GOT3 (cell line): ENCODE data around the gene CHD5.

Source experiments
- DNase-seq: peaks from one replicate; lab custom pipeline; 2025; ENCODE audit warnings: mixed read lengths; lab: John Stamatoyannopoulos, UW

The CHD5 gene

GRCh38 chr1:6099297-6099696, 80.8 kb downstream of the CHD5 start:
- DNase-seq = no peak

- no peak for DNase-seq
Observed at GRCh38 chr1:6098303-6099215, 81.6 kb downstream of the CHD5 start.

DNA sequence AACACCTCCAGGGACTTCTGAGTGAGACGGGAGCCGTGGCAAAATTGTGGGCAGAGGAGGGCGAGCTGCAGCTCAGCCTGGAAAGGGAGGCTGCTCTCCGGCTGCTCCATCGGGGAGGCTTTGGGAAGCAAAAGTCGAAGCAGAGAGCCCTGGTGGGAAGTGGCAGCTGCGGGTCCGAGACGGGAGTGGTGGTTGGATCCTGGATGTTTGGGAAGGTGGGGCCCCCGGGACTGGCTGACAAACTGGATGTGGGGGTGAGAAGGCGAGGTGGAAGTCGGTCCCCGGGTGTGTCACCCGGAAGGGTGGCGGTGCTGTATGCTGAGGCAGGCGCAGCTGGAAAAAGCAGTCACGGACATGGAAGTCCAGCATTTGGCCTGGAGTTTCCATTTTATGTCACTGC, 82.3 kb downstream of the CHD5 start:
- no peak for DNase-seq

DNA sequence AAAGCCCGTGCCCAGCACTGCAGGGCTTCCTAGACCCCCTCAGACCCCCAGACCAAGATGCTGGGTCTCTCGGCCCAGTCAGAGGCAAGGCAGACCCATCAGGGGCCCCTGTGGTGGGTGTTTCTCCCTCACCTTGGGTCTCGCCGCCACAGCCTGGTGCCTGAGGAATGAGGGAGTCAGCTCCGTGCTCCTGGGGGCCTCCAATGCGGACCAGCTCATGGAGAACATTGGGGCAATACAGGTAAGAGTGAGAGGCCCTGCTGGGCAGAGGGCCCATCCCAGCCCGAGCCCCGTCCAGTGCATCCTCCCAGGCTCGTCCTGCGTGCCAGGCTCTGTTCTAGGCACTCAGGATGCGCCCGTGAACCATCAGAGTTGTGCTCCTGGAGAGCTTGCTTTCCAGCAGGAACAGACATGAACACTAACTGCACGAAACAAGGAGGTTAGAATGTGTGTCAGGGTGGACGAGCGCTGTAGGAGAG, 83.0 kb downstream of the CHD5 start:
- no peak for DNase-seq

GRCh38 chr1:6096243-6097116, 83.6 kb downstream of the CHD5 start:
- DNase-seq = no peak

DNA sequence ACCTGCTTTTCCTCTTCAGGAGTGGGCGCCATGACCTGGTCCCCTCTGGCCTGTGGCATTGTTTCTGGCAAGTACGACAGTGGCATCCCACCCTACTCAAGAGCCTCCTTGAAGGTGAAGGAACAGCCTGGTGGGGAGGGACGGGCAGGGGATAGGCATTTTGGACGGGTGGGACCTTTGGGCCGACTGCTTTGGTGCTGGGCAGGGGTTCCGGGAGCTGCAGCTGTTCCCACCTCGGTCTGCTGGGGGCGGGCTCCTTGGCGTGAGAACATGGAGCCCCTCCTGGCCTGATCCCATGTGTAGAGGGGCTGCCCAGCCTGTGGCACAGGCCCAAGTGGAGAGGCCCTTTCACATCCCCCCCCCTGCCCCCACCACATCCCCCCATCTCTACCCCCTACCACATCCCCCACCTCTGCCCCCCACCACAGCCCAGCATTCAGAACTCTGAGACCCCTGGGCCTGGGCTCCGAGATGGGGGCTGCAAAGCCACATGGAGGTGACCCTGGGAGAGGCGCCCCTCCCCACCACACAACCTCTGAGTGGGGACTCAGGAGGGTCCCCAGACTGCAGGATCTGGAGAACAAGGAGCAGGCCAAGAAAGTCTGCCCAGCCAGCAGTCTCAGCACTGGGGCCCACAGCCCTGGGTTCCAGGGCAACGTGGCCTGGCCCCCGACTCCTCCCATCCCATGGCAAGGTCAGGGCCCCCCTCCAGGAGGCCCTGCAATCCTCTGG, 84.4 kb downstream of the CHD5 start:
- no peak for DNase-seq

DNA sequence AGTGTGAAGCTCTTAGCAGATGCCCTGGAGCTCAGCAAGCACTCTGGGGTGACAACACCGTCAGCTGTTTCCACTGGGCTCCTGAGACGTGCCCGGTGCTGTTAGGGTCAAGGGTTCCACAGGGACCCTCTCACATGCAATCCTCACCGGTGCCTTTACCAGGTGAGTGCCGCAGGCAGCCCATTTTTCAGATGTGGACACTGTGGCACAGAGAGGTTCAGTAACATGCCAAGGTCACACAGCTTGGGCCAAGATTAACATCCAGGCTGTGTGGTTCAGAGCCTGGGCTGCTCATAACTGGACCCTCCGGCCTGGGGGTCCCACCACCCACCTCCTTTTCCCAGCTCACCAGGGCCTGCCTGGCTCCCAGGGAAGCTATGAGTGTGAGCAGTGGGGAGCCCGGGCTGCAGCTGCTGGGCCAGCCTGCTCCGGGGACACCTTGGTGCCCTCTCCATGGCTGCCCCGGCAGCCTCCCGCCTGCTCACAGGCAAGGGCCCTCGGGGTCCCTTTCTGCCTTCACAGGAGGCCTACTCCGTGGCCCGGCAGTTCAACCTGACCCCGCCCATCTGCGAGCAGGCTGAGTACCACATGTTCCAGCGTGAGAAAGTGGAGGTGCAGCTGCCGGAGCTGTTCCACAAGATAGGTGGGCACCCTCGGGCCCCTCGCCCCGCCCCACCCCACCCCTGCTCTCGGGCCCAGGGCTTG, 85.2 kb downstream of the CHD5 start:
- DNase-seq = no peak

- DNase-seq = no peak
Observed at GRCh38 chr1:6094246-6094645, 85.9 kb downstream of the CHD5 start.

GRCh38 chr1:6093611-6094010, 86.5 kb downstream of the CHD5 start:
- no peak for DNase-seq

GRCh38 chr1:6093071-6093470, 87.0 kb downstream of the CHD5 start:
- DNase-seq = no peak

GRCh38 chr1:6092211-6092610, 87.9 kb downstream of the CHD5 start:
- DNase-seq = no peak

GRCh38 chr1:6091823-6092109, 88.4 kb downstream of the CHD5 start:
- DNase-seq = no peak

- no peak for DNase-seq
Observed at GRCh38 chr1:6090996-6091822, 88.9 kb downstream of the CHD5 start.

- DNase-seq = no peak
Observed at GRCh38 chr1:6090288-6090687, 89.8 kb downstream of the CHD5 start.

DNA sequence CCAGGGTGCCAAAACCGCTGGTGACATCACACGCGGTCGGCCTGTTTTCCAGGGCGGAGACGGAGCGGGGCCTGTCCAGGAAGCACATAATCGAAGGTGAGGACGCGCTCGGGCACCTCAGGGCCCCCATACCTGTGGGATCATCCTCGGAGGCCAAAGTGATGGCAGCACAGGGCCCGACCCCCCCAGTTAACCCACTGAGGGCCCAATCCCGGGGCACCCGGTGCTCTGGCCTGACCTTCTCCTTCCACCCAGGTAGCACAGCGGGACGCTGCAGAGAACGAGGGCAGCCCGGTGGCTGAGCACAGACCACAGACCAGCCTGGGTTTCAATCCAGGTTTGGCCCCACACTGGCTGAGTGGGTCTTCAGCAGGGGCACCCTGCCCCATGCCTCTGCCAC, 91.2 kb downstream of the CHD5 start:
- no peak for DNase-seq

- DNase-seq = no peak
Observed at GRCh38 chr1:6087958-6088357, 92.2 kb downstream of the CHD5 start.

DNA sequence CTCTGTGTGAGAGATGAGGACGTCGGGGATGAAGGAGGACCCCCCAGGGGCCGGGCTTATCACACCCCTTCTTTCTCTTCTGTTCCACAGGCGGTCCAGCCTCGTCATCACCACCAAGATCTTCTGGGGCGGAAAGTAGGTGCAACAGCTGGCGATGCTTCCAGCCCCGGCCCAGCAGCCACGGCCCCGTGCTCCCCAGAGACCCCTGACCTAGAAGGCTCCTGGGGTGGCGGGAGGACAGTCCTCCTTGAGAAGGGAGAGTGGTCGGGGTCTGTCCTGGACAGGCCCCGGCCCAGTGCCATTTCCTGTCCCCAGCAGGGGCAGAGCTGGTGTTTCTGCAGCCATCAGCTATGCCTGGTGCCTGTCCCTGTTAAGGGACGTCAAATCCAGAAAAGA, 92.7 kb downstream of the CHD5 start:
- no peak for DNase-seq

DNA sequence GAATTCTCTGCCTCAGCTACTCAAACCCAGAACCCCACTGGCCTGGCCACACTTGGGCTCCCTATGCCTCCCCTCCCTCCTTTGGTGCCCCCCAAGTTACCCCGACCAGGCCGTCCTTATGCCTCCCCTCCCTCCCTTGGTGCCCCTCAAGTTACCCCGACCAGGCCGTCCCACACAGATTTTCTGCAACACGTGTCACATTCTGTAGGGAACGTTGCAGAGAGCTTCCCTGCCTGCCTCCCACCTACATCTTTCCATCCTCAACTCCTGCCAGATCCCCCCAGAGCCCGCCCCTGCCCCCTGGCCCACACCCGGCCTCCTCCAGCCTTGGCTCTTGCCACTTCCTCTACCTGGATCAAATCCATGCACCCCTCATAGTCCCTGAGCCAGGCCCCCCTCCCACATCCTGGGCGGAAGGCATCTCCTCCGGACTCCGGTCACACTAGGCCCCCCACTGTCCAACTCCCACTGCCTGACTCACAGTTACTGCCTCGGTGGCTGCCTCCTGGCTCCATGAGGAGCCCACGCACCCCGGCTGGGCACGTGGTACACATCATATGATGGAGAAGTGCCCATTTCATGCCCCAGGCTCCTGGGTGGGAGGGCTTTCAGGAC, 93.3 kb downstream of the CHD5 start:
- DNase-seq = no peak

DNA sequence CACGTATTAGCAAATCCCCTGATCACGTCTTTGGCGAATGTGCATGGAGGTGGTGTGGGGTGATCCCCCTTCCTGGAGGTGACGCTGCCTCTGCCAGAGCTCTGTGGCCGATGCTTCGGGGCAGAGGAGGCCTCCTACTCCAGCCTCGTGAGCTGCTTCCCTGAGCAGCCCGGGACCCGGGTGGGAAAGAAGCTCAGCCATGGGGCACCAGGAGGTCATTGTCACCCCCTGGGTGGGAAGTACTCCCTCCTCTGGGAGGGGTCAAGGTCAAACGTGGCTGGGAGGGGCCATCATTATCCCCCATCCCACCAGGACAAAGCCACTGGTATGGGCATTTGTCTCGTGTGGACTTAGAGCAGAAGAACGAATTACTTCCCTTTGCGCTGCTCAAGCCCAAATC, 93.8 kb downstream of the CHD5 start:
- no peak for DNase-seq

DNA sequence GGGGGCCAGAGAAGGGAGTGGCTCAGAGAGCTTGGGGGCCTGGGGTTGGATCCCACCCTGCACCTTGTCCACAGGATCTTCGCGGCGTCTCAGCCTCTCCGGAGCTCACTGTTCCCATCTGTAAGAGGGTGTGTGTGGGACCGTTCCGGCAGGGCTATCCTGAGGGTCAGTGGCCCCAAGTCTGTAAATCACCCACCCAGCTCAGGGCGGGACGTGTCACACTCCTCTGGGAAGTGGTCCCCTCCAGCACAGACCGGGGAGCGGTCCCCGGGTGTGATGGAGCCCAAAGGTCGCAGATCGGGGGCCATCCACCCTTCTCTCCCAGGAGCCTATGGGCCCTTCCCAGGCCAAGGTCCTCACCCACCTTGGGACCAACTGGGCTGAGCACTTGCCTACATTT, 94.5 kb downstream of the CHD5 start:
- no peak for DNase-seq
